DOHH2 (cell line): ENCODE measurements around the gene TNFSF9.

Experiments used
- EZH2phosphoT487 ChIP-seq: fragments of 200-600 bp; sonication (generic); IDR thresholded peaks from 2 replicates; pipeline ENCODE4 v1.6.1; 2017; ENCODE audit warnings: borderline replicate concordance, mild to moderate bottlenecking, antibody characterized with exemption, low read length, moderate library complexity, mixed read lengths
- TF ChIP-seq, protein P1 (sequence below): fragments of 200-600 bp; sonication (generic); IDR thresholded peaks from one replicate; pipeline ENCODE4 v1.5.1; 2014; ENCODE audit warnings: antibody characterized with exemption, mild to moderate bottlenecking, low read depth, low read length; ENCODE audit not compliant: poor library complexity, severe bottlenecking

- TF ChIP-seq, protein P1, sequence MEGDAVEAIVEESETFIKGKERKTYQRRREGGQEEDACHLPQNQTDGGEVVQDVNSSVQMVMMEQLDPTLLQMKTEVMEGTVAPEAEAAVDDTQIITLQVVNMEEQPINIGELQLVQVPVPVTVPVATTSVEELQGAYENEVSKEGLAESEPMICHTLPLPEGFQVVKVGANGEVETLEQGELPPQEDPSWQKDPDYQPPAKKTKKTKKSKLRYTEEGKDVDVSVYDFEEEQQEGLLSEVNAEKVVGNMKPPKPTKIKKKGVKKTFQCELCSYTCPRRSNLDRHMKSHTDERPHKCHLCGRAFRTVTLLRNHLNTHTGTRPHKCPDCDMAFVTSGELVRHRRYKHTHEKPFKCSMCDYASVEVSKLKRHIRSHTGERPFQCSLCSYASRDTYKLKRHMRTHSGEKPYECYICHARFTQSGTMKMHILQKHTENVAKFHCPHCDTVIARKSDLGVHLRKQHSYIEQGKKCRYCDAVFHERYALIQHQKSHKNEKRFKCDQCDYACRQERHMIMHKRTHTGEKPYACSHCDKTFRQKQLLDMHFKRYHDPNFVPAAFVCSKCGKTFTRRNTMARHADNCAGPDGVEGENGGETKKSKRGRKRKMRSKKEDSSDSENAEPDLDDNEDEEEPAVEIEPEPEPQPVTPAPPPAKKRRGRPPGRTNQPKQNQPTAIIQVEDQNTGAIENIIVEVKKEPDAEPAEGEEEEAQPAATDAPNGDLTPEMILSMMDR, result no peak
- no peak for TF ChIP-seq EZH2phosphoT487
Measured at GRCh38 chr19:6531163-6531955, 533 bp downstream of the TNFSF9 start.
